IMR-90 (cell line): ENCODE data around the gene CBX8. TPM values are rescaled to one million over a fixed set of nuclear protein-coding genes. Genes with fewer than 3 reads are reported as not detected.
A peak's percentile ranks its signal among the peaks of the same experiment; 100 is the strongest.

Source experiments
- ATAC-seq: fragments of 200-7000 bp; cut with Tn5 transposase; 2 replicates; pipeline ENCODE4 v1.9.1; 2020; ENCODE audit warnings: low read depth, mild to moderate bottlenecking, moderate library complexity
- BruUV-seq: library from RNA; stranded (reverse); fragments of 400-500 nt; replicated peaks from 2 replicates; lab custom pipeline; 2021; lab: Mats Ljungman, UMichigan
- CTCF ChIA-PET: fragments of 300-600 bp; formaldehyde crosslinking; extraction: SDS; loops from one replicate; lab custom pipeline; 2021; ENCODE audit warnings: antibody characterized with exemption; lab: Yijun Ruan, JAX
- POLR2A ChIA-PET: fragments of 300-600 bp; sonication (Branson Sonifier 250); formaldehyde crosslinking; loops from one replicate; lab custom pipeline; 2022; ENCODE audit warnings: antibody characterized with exemption; ENCODE audit not compliant: unreplicated experiment; lab: Charles Lee
- DNase-seq: peaks from one replicate; pipeline ENCODE4 v3.0.0; 2013
- H2AFZ ChIP-seq: replicated peaks from 2 replicates; pipeline ENCODE3; 2013; ENCODE audit warnings: low read length, mild to moderate bottlenecking; ENCODE audit not compliant: poor library complexity
- H2AK5ac ChIP-seq: 2 replicates; pipeline ENCODE4 v1.6.1; 2013; ENCODE audit warnings: low read depth, low read length, inconsistent platforms
- H2AK9ac ChIP-seq: replicated peaks from 2 replicates; pipeline ENCODE3; 2013; ENCODE audit warnings: mild to moderate bottlenecking, low read depth, low read length, moderate library complexity; ENCODE audit not compliant: poor library complexity
- H2BK120ac ChIP-seq: 2 replicates; pipeline ENCODE4 v1.6.1; 2013; ENCODE audit warnings: low read depth, low read length, inconsistent platforms
- H2BK15ac ChIP-seq: 3 replicates; pipeline ENCODE4 v1.6.1; 2013; ENCODE audit warnings: low read depth, low read length, inconsistent platforms
- H2BK20ac ChIP-seq: 2 replicates; pipeline ENCODE4 v1.6.1; 2013; ENCODE audit warnings: low read depth, mild to moderate bottlenecking, inconsistent platforms, low read length, moderate library complexity
- H2BK5ac ChIP-seq: 2 replicates; pipeline ENCODE4 v1.6.1; 2013; ENCODE audit warnings: mild to moderate bottlenecking, low read depth, low read length, inconsistent platforms; ENCODE audit not compliant: poor library complexity, severe bottlenecking
- H3K14ac ChIP-seq: replicated peaks from 2 replicates; pipeline ENCODE4 v1.6.1; 2013; ENCODE audit warnings: low read depth, low read length, inconsistent platforms
- H3K18ac ChIP-seq: 2 replicates; pipeline ENCODE4 v1.6.1; 2013; ENCODE audit warnings: low read depth, low read length, control low read depth
- H3K23ac ChIP-seq: 2 replicates; pipeline ENCODE4 v1.6.1; 2013; ENCODE audit warnings: low read depth, low read length, inconsistent platforms
- H3K27ac ChIP-seq: 2 replicates; pipeline ENCODE4 v1.5.1; 2013; ENCODE audit warnings: mild to moderate bottlenecking, control low read depth, low read length; ENCODE audit not compliant: insufficient read depth
- H3K27me3 ChIP-seq: 2 replicates; pipeline ENCODE4 v1.6.1; 2013; ENCODE audit warnings: low read length; ENCODE audit not compliant: control insufficient read depth, insufficient read depth
- H3K36me3 ChIP-seq: 2 replicates; pipeline ENCODE4 v1.6.1; 2013; ENCODE audit warnings: low read length, mixed read lengths; ENCODE audit not compliant: control insufficient read depth, insufficient read depth
- H3K4ac ChIP-seq: 2 replicates; pipeline ENCODE4 v1.6.1; 2013; ENCODE audit warnings: low read depth, low read length, inconsistent platforms
- H3K4me1 ChIP-seq: 2 replicates; pipeline ENCODE4 v1.6.1; 2013; ENCODE audit warnings: low read length, mixed read lengths; ENCODE audit not compliant: control insufficient read depth, insufficient read depth
- H3K4me2 ChIP-seq: 2 replicates; pipeline ENCODE4 v1.6.1; 2013; ENCODE audit warnings: low read depth, mild to moderate bottlenecking, control low read depth, low read length, moderate library complexity
- H3K4me3 ChIP-seq: 2 replicates; pipeline ENCODE4 v1.5.1; 2013; ENCODE audit warnings: low read depth, mild to moderate bottlenecking, control low read depth, low read length, moderate library complexity; ENCODE audit not compliant: insufficient read depth
- H3K56ac ChIP-seq: 2 replicates; pipeline ENCODE4 v1.6.1; 2013; ENCODE audit warnings: low read length, inconsistent platforms; ENCODE audit not compliant: insufficient read depth; ENCODE audit errors: extremely low read depth
- H3K79me1 ChIP-seq, 2 experiments: 2 replicates each; pipeline ENCODE4 v1.6.1; 2013; ENCODE audit warnings: low read length in 2 of 2, inconsistent platforms in 1 of 2, low read depth in 1 of 2
- H3K9ac ChIP-seq: 2 replicates; pipeline ENCODE4 v1.6.1; 2013; ENCODE audit warnings: low read depth, low read length, control low read depth
- H3K9me1 ChIP-seq: 2 replicates; pipeline ENCODE4 v1.6.1; 2013; ENCODE audit warnings: low read length, inconsistent platforms; ENCODE audit not compliant: insufficient read depth
- H3K9me3 ChIP-seq: 2 replicates; pipeline ENCODE4 v1.6.1; 2013; ENCODE audit warnings: low read length; ENCODE audit not compliant: control insufficient read depth, insufficient read depth
- H4K20me1 ChIP-seq: 2 replicates; pipeline ENCODE4 v1.6.1; 2013; ENCODE audit warnings: low read length, inconsistent platforms; ENCODE audit not compliant: insufficient read depth
- H4K5ac ChIP-seq: 2 replicates; pipeline ENCODE4 v1.6.1; 2013; ENCODE audit warnings: mild to moderate bottlenecking, low read depth, low read length, control low read depth
- H4K8ac ChIP-seq, 2 experiments: 2 replicates each; pipeline ENCODE4 v1.6.1; 2013; ENCODE audit warnings: low read depth in 2 of 2, low read length in 2 of 2, control low read depth in 1 of 2, inconsistent platforms in 1 of 2
- H4K91ac ChIP-seq: 2 replicates; pipeline ENCODE4 v1.6.1; 2013; ENCODE audit warnings: low read depth, low read length, inconsistent platforms; ENCODE audit not compliant: insufficient read depth
- CHD1 ChIP-seq: IDR thresholded peaks from 2 replicates; pipeline ENCODE4 v1.6.1; 2012; ENCODE audit warnings: low read depth, low read length, improper control_type of control experiment
- ELK1 ChIP-seq: fragments of 150-350 bp; IDR thresholded peaks from 2 replicates; pipeline ENCODE4 v1.6.1; 2016; ENCODE audit warnings: low read depth, mild to moderate bottlenecking, low read length, moderate library complexity, borderline replicate concordance
- WGBS, 2 experiments: methylation state at CpG; one replicate each; pipeline versions ENCODE4 v1.1.5 to v1.1.7; 2013; ENCODE audit warnings: missing lambda C conversion rate in 2 of 2; ENCODE audit not compliant: insufficient read length in 1 of 2; ENCODE audit errors: extremely low coverage in 2 of 2; 5-methylcytosine and 5-hydroxymethylcytosine counted together
- dilution Hi-C: fragments of 300-500 bp; cut with HindIII; formaldehyde crosslinking; loops from one replicate; pipeline ENCODE4 v1.14.3; 2018; ENCODE audit warnings: low sequenced_read_pairs; ENCODE audit not compliant: unreplicated experiment
- in situ Hi-C: fragments of 300-500 bp; cut with MboI; formaldehyde crosslinking; loops from 3 replicates; pipeline ENCODE4 v1.14.3; 2019; ENCODE audit warnings: low sequenced_read_pairs, inconsistent platforms, mixed read lengths
- intact Hi-C: fragments of 100-400 bp; cut with micrococcal nuclease; formaldehyde crosslinking; loops from 2 replicates; pipeline ENCODE4 v1.10.0; 2022
- polyA plus RNA-seq, 3 experiments: library from polyadenylated mRNA; depleted of rRNA; stranded (reverse); fragments of >200 nt; gene quantifications; 2 replicates each; pipeline ENCODE4 v1.2.3, GENCODE V29; 2012; ENCODE audit warnings: low replicate concordance in 1 of 3
- total RNA-seq: library from RNA; depleted of rRNA; stranded (reverse); fragments of >200 nt; gene quantifications from 2 replicates; pipeline ENCODE4 v1.2.3, GENCODE V29; 2012

Gene CBX8
- total and polyA plus RNA-seq, 2 of the 4 experiments (the other 2 are of a cell fraction), result 3.2 to 5.4 TPM

GRCh38 chr17:79829004-79829403, 32.1 kb upstream of the CBX8 start:
- dilution Hi-C loops, result no loop called here
- H2AFZ ChIP-seq, result no peak overlapping the region
- TF ChIP-seq ELK1 (no peak), CHD1 (no peak)
- H2AK9ac ChIP-seq, result peak overlapping the region; percentile 29
- no peak overlapping the region for H3K14ac ChIP-seq
- H3K56ac ChIP-seq, result no peak overlapping the region
- H3K9me3 ChIP-seq, result no peaks in the 10 kb centered on the region
- no peak overlapping the region for H2BK5ac ChIP-seq
- no peak overlapping the region for H4K91ac ChIP-seq
- peaks cover 8% of the 10 kb centered on the region; the same call in 1 of the 2 replicates for H3K36me3 ChIP-seq
- H4K5ac ChIP-seq, result no peak overlapping the region
- H3K18ac ChIP-seq, result no peak overlapping the region
- no peak for ATAC-seq
- ChIA-PET POLR2A (no interaction called here), CTCF (no interaction called here)
- H3K9ac ChIP-seq, result no peak overlapping the region
- H3K27ac ChIP-seq, result no peak overlapping the region
- no peak for DNase-seq
- H2BK15ac ChIP-seq, result no peak overlapping the region
- no peak overlapping the region for H4K8ac ChIP-seq
- in situ Hi-C loops, result no loop called here
- no TSS peak for BruUV-seq
- no peak overlapping the region for H3K4me2 ChIP-seq
- H4K20me1 ChIP-seq, result peaks cover 15% of the 10 kb centered on the region
- no peak overlapping the region for H2BK20ac ChIP-seq
- intact Hi-C loops, result no loop called here
- H3K23ac ChIP-seq, result no peak overlapping the region
- H3K4ac ChIP-seq, result no peak overlapping the region
- no CpG with 5 or more reads among the region's 2 CpGs for WGBS, 2 experiments
- no peak overlapping the region for H2AK5ac ChIP-seq
- H3K79me1 ChIP-seq, result peaks cover 0 to 13% of the 10 kb centered on the region in 2 experiments; a peak in 2 of 4 replicates
- no peak overlapping the region for H2BK120ac ChIP-seq
- H3K4me1 ChIP-seq, result peaks cover 14% of the 10 kb centered on the region
- H3K4me3 ChIP-seq, result no peak overlapping the region
- no peaks in the 10 kb centered on the region for H3K27me3 ChIP-seq
- H3K9me1 ChIP-seq, result peaks cover 20% of the 10 kb centered on the region
